Measurements from ENCODE around the gene DSCAML1. TPM values are rescaled to one million over a fixed set of nuclear protein-coding genes. Genes with fewer than 3 reads are reported as not detected.

DSCAML1 gene
- total and polyA plus RNA-seq, 9 of the 15 experiments (the other 6 are each of a cell fraction or from before 2014, with no cell fraction given): not detected

- TF ChIP-seq, protein P1, sequence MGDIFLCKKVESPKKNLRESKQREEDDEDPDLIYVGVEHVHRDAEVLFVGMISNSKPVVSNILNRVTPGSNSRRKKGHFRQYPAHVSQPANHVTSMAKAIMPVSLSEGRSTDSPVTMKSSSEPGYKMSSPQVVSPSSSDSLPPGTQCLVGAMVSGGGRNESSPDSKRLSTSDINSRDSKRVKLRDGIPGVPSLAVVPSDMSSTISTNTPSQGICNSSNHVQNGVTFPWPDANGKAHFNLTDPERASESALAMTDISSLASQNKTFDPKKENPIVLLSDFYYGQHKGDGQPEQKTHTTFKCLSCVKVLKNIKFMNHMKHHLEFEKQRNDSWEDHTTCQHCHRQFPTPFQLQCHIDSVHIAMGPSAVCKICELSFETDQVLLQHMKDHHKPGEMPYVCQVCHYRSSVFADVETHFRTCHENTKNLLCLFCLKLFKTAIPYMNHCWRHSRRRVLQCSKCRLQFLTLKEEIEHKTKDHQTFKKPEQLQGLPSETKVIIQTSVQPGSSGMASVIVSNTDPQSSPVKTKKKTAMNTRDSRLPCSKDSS (IDR thresholded peaks at IDR 0.05; ENCODE audit: low read depth, partially characterized antibody): no peak
- TF ChIP-seq ZNF79 (CRISPR knock-in tag; IDR thresholded peaks at IDR 0.05; ENCODE audit: low read depth) (no peak), FOSL1 (tag; conservative IDR thresholded peaks at IDR 0.05) (no peak), ETV5 (CRISPR knock-in tag; IDR thresholded peaks at IDR 0.05; ENCODE audit: low read depth) (no peak), ZC3H4 (CRISPR knock-in tag; IDR thresholded peaks at IDR 0.05; ENCODE audit: borderline replicate concordance) (no peak), ZNF57 (CRISPR knock-in tag; IDR thresholded peaks at IDR 0.05) (no peak)
Measured at GRCh38 chr11:117794135-117794534, 2.9 kb downstream of the DSCAML1 start (continued).

- H3K27me3 ChIP-seq (ENCODE audit: control insufficient read depth in 2 of 2, insufficient read depth in 2 of 2, low read length in 2 of 2): peaks cover 20 to 70% of the 10 kb centered on the region in 2 experiments; a peak in 4 of 5 replicates
- BruUV-seq (replicated peaks): no TSS peak
- H3K9ac ChIP-seq (ENCODE audit: insufficient read depth in 1 of 2, low read depth in 2 of 2, low read length in 2 of 2): no peak overlapping the region
- DNase-seq (ENCODE audit: extremely low read depth in 1 of 4, low spot score in 3 of 4) (no peak), ATAC-seq (no peak), FAIRE-seq (no peak)
- intact Hi-C loops (cut with micrococcal nuclease) (no loop called here), in situ Hi-C loops (cut with MboI) (no loop called here)
- ChIA-PET CTCF (ENCODE audit: low intra/inter-chr PET ratio) (no interaction called here), POLR2A (no interaction called here)
- H3K79me2 ChIP-seq (ENCODE audit: control insufficient read depth, insufficient read depth, low read length): no peaks in the 10 kb centered on the region
- H3K9me1 ChIP-seq (ENCODE audit: control insufficient read depth, insufficient read depth, low read length): no peaks in the 10 kb centered on the region
- no peak overlapping the region for H3K4me3 ChIP-seq
- no peak overlapping the region for H3K27ac ChIP-seq (ENCODE audit: extremely low read depth, low read depth, low read length)
- H3K4me2 ChIP-seq (ENCODE audit: insufficient read depth, low read length): no peak overlapping the region
- no peaks in the 10 kb centered on the region for H3K36me3 ChIP-seq (ENCODE audit: control insufficient read depth, insufficient read depth, low read length)
- H2AFZ ChIP-seq (ENCODE audit: low read depth, low read length): no peak overlapping the region
- H3K9me3 ChIP-seq (replicated peaks; ENCODE audit: control insufficient read depth, insufficient read depth, low read depth, low read length): no peaks in the 10 kb centered on the region
- WGBS (ENCODE audit: insufficient coverage, low coverage, missing lambda C conversion rate): 2% methylated on average over 9 of the region's 9 CpGs
- H3K4me1 ChIP-seq (replicated peaks in 1 of 2; ENCODE audit: control insufficient read depth in 2 of 2, insufficient read depth in 2 of 2, low read length in 2 of 2): peaks cover 0 to 19% of the 10 kb centered on the region in 2 experiments; a peak in 1 of 5 replicates
- peaks cover 5% of the 10 kb centered on the region; the same call in 1 of the 2 replicates for H4K20me1 ChIP-seq (replicated peaks; ENCODE audit: control insufficient read depth, insufficient read depth, low read length)
- TF ChIP-seq EP400 (IDR thresholded peaks at IDR 0.05) (no peak), ZNF592 (IDR thresholded peaks at IDR 0.05) (no peak), EHMT2 (IDR thresholded peaks at IDR 0.05) (no peak), RBM25 (IDR thresholded peaks at IDR 0.05; ENCODE audit: low read depth, low read length, severe bottlenecking) (no peak)
Measured at GRCh38 chr11:117793583-117793982, 3.4 kb downstream of the DSCAML1 start.

Measured in K562 (cell line).